ENCODE measurements around the gene RNPEPL1.
A peak's percentile ranks its signal among the peaks of the same experiment; 100 is the strongest.

The RNPEPL1 gene

DNA sequence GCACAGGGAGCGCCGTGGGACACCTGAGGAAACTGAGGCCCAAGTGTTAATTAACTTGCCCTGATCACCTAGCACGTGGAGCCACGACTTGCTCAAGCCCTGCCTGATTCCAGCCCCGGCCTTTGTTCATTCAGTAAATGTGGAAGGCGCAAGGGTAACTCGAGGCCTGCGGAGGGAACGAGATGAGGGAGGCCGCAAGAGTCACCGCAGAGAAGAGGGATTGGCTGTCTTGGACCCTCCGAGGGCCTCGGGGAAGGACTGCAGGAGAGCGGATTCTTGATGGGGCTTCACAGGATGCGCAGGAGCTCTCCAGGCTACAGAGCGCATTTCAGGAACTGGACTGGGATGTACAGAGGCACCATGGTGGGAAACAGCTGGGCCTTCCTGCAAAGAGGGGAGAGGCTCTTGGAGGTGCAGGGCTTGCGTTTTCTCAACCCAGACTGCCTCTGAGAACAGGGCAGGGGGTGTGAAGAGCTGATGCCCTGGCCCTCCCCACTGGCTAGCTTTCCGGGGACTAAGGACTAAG, 10.0 kb upstream of the RNPEPL1 start:
- H3K9me3 ChIP-seq (ENCODE audit: insufficient read depth, low read depth, low read length) = no peaks in the 10 kb centered on the region
- H3K4me3 ChIP-seq (ENCODE audit: low read depth, low read length) = no peak overlapping the region
- no peak overlapping the region for H2BK120ac ChIP-seq (ENCODE audit: insufficient read depth, low read length, poor library complexity)
- H2BK12ac ChIP-seq (ENCODE audit: low read length) = no peak overlapping the region
- H3K36me3 ChIP-seq (ENCODE audit: control insufficient read depth in 1 of 2, insufficient read depth in 2 of 2, low read length in 2 of 2) = peaks cover 3 to 5% of the 10 kb centered on the region in 2 experiments
- H4K8ac ChIP-seq (ENCODE audit: low read depth, low read length) = no peak overlapping the region
- no peak overlapping the region for H4K12ac ChIP-seq (ENCODE audit: low read depth, low read length)
- H3K18ac ChIP-seq (ENCODE audit: low read length) = no peak overlapping the region
- DNase-seq = no peak
- no peak overlapping the region for H3K14ac ChIP-seq (ENCODE audit: low read length)
- no peak overlapping the region for H3K23ac ChIP-seq (ENCODE audit: low read length)
- peaks cover 5% of the 10 kb centered on the region for H3K79me2 ChIP-seq (ENCODE audit: control insufficient read depth, insufficient read depth, low read length, poor library complexity)
- H3K9ac ChIP-seq (ENCODE audit: low read length) = no peak overlapping the region
- no peak overlapping the region for H2BK5ac ChIP-seq (ENCODE audit: low read depth, low read length, poor library complexity)
- H2AK5ac ChIP-seq (ENCODE audit: low read length) = no peak overlapping the region
- H3K79me1 ChIP-seq (ENCODE audit: low read length) = peaks cover 9% of the 10 kb centered on the region
- H3K4ac ChIP-seq (ENCODE audit: low read depth, low read length) = no peak overlapping the region
- no peaks in the 10 kb centered on the region for H3K27me3 ChIP-seq (ENCODE audit: insufficient read depth, low read length)
- no peak overlapping the region for H3K27ac ChIP-seq (ENCODE audit: low read depth, low read length)
- no peak overlapping the region for H4K91ac ChIP-seq (ENCODE audit: low read depth, low read length)
- H2AFZ ChIP-seq (ENCODE audit: insufficient read depth, low read length, poor library complexity) = no peak overlapping the region
- peaks cover 0 to 11% of the 10 kb centered on the region in 2 experiments for H3K4me1 ChIP-seq (ENCODE audit: control insufficient read depth in 1 of 2, insufficient read depth in 2 of 2, low read length in 2 of 2)
- no CpG with 5 or more reads among the region's 18 CpGs for WGBS (ENCODE audit: extremely low coverage, insufficient coverage, insufficient read length)
- H3K4me2 ChIP-seq (ENCODE audit: low read length) = peak overlapping the region; percentile 67

GRCh38 chr2:240559286-240559685, 9.0 kb upstream of the RNPEPL1 start:
- DNase-seq = no peak
- H2AK5ac ChIP-seq (ENCODE audit: low read length) = no peak overlapping the region

DNA sequence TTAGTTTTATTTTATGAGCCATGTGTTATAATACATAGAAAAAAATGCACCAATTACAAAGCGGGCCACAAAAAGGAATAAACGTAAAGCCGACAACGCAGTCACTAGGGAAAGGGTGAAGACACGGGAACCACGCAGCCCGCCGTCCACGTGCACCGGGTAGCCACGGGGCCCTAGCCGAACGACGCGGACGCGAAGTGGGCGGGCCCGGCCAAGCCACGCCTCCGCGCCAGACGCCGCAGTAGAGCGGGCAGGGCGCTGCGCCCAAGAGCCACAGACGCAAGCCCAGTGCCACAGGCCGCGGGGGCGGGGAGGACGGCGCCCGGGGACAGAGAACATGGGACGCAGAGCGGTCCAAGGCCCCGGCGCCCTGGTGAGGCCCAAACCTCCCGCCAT, 8.2 kb upstream of the RNPEPL1 start, which contains the start of gene DUSP28:
Gene DUSP28 (plus strand): TSS at position 274 of the 396 bp plus-strand sequence. CDS start 328 bp downstream, outside the sequence.
- Histone ChIP-seq H3K36me3 (ENCODE audit: control insufficient read depth in 1 of 2, insufficient read depth in 2 of 2, low read length in 2 of 2) (no peaks in the 10 kb centered on the region), H3K4me3 (ENCODE audit: low read depth, low read length) (peak within 1 kb of the TSS; percentile 91), H4K91ac (ENCODE audit: low read depth, low read length) (peak within 1 kb of the TSS; percentile 87), H3K27ac (ENCODE audit: low read depth, low read length) (peak within 1 kb of the TSS; percentile 83), H3K18ac (ENCODE audit: low read length) (peak within 1 kb of the TSS; percentile 76), H3K9ac (ENCODE audit: low read length) (peak within 1 kb of the TSS; percentile 84), H3K23ac (ENCODE audit: low read length) (no peak within 1 kb of the TSS), H2BK120ac (ENCODE audit: insufficient read depth, low read length, poor library complexity) (peak within 1 kb of the TSS; percentile 76), H3K4ac (ENCODE audit: low read depth, low read length) (peak within 1 kb of the TSS; percentile 72), H3K4me2 (ENCODE audit: low read length) (peak within 1 kb of the TSS; percentile 84), H3K79me2 (ENCODE audit: control insufficient read depth, insufficient read depth, low read length, poor library complexity) (peaks cover 5% of the 10 kb centered on the region), H2AFZ (ENCODE audit: insufficient read depth, low read length, poor library complexity) (peak within 1 kb of the TSS; percentile 61), H3K79me1 (ENCODE audit: low read length) (peaks cover 9% of the 10 kb centered on the region), H4K8ac (ENCODE audit: low read depth, low read length) (peak within 1 kb of the TSS; percentile 90), H3K9me3 (ENCODE audit: insufficient read depth, low read depth, low read length) (no peaks in the 10 kb centered on the region), H3K4me1 (ENCODE audit: control insufficient read depth in 1 of 2, insufficient read depth in 2 of 2, low read length in 2 of 2) (peaks cover 0 to 11% of the 10 kb centered on the region in 2 experiments), H3K27me3 (ENCODE audit: insufficient read depth, low read length) (no peaks in the 10 kb centered on the region), H4K12ac (ENCODE audit: low read depth, low read length) (peak within 1 kb of the TSS; percentile 83), H3K14ac (ENCODE audit: low read length) (peak within 1 kb of the TSS; percentile 74), H2BK12ac (ENCODE audit: low read length) (no peak within 1 kb of the TSS), H2BK5ac (ENCODE audit: low read depth, low read length, poor library complexity) (peak within 1 kb of the TSS; percentile 58), H2AK5ac (ENCODE audit: low read length) (no peak within 1 kb of the TSS)
- peak; percentile 91 to 92 for DNase-seq
- WGBS (ENCODE audit: extremely low coverage, insufficient coverage, insufficient read length) = no CpG with 5 or more reads among the region's 39 CpGs

More at GRCh38 chr2:240559286-240559685, 9.0 kb upstream of the RNPEPL1 start:
- H2BK120ac ChIP-seq (ENCODE audit: insufficient read depth, low read length, poor library complexity) = no peak overlapping the region
- H4K8ac ChIP-seq (ENCODE audit: low read depth, low read length) = no peak overlapping the region
- H2BK5ac ChIP-seq (ENCODE audit: low read depth, low read length, poor library complexity) = no peak overlapping the region
- no CpG with 5 or more reads among the region's 3 CpGs for WGBS (ENCODE audit: extremely low coverage, insufficient coverage, insufficient read length)
- no peaks in the 10 kb centered on the region for H3K9me3 ChIP-seq (ENCODE audit: insufficient read depth, low read depth, low read length)
- H3K23ac ChIP-seq (ENCODE audit: low read length) = no peak overlapping the region
- H3K9ac ChIP-seq (ENCODE audit: low read length) = no peak overlapping the region
- H3K4me1 ChIP-seq (ENCODE audit: control insufficient read depth in 1 of 2, insufficient read depth in 2 of 2, low read length in 2 of 2) = peaks cover 0 to 11% of the 10 kb centered on the region in 2 experiments
- H3K14ac ChIP-seq (ENCODE audit: low read length) = no peak overlapping the region
- no peak overlapping the region for H3K4me2 ChIP-seq (ENCODE audit: low read length)
- no peak overlapping the region for H3K4me3 ChIP-seq (ENCODE audit: low read depth, low read length)
- no peaks in the 10 kb centered on the region for H3K36me3 ChIP-seq (ENCODE audit: control insufficient read depth in 1 of 2, insufficient read depth in 2 of 2, low read length in 2 of 2)
- H3K18ac ChIP-seq (ENCODE audit: low read length) = no peak overlapping the region
- H4K91ac ChIP-seq (ENCODE audit: low read depth, low read length) = no peak overlapping the region
- H3K4ac ChIP-seq (ENCODE audit: low read depth, low read length) = no peak overlapping the region
- H3K79me2 ChIP-seq (ENCODE audit: control insufficient read depth, insufficient read depth, low read length, poor library complexity) = peaks cover 5% of the 10 kb centered on the region
- H3K27ac ChIP-seq (ENCODE audit: low read depth, low read length) = no peak overlapping the region
- no peak overlapping the region for H2AFZ ChIP-seq (ENCODE audit: insufficient read depth, low read length, poor library complexity)
- no peak overlapping the region for H2BK12ac ChIP-seq (ENCODE audit: low read length)
- H4K12ac ChIP-seq (ENCODE audit: low read depth, low read length) = no peak overlapping the region
- H3K79me1 ChIP-seq (ENCODE audit: low read length) = peaks cover 9% of the 10 kb centered on the region
- no peaks in the 10 kb centered on the region for H3K27me3 ChIP-seq (ENCODE audit: insufficient read depth, low read length)

DNA sequence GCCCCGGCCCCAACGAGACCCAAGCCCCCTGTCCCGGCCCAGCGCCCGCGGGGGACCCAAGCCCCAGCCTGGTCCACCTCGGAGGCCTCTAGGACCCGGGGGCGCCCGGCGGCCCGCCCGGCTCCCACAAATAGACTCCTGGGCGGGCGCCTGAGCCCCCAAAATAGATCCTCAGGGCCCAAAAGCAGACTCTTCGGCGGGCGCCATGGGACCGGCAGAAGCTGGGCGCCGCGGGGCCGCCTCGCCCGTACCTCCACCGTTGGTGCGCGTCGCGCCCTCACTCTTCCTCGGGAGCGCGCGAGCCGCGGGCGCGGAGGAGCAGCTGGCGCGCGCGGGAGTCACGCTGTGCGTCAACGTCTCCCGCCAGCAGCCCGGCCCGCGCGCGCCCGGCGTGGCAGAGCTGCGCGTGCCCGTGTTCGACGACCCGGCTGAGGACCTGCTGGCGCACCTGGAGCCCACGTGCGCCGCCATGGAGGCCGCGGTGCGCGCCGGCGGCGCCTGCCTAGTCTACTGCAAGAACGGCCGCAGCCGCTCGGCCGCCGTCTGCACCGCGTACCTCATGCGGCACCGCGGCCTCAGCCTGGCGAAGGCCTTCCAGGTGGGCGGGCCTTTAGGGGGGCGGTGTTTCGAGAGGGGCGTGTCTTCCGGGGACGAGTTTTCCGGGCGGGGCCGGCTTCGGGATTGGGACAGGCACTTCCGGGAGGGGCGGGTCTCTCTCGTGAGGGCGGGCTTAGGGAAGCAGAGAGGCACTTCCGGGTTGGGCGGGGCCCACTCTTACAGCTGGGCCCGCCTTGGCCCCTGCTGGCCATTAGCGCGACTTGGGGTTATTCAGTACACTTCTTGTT, 7.6 kb upstream of the RNPEPL1 start:
- Histone ChIP-seq H3K4me3 (ENCODE audit: low read depth, low read length) (peak overlapping the region; percentile 91), H3K27ac (ENCODE audit: low read depth, low read length) (peak overlapping the region; percentile 83), H2AFZ (ENCODE audit: insufficient read depth, low read length, poor library complexity) (peak overlapping the region; percentile 53), H2BK5ac (ENCODE audit: low read depth, low read length, poor library complexity) (peak overlapping the region; percentile 37), H4K8ac (ENCODE audit: low read depth, low read length) (peak overlapping the region; percentile 89), H2BK120ac (ENCODE audit: insufficient read depth, low read length, poor library complexity) (peak overlapping the region; percentile 76), H3K79me2 (ENCODE audit: control insufficient read depth, insufficient read depth, low read length, poor library complexity) (peaks cover 5% of the 10 kb centered on the region), H2AK5ac (ENCODE audit: low read length) (no peak overlapping the region), H3K23ac (ENCODE audit: low read length) (no peak overlapping the region), H3K9me3 (ENCODE audit: insufficient read depth, low read depth, low read length) (no peaks in the 10 kb centered on the region), H2BK12ac (ENCODE audit: low read length) (no peak overlapping the region), H3K27me3 (ENCODE audit: insufficient read depth, low read length) (no peaks in the 10 kb centered on the region), H3K79me1 (ENCODE audit: low read length) (peaks cover 9% of the 10 kb centered on the region), H3K4ac (ENCODE audit: low read depth, low read length) (peak overlapping the region; percentile 72), H3K4me1 (ENCODE audit: control insufficient read depth in 1 of 2, insufficient read depth in 2 of 2, low read length in 2 of 2) (peaks cover 2 to 14% of the 10 kb centered on the region in 2 experiments), H3K36me3 (ENCODE audit: control insufficient read depth in 1 of 2, insufficient read depth in 2 of 2, low read length in 2 of 2) (no peaks in the 10 kb centered on the region), H3K4me2 (ENCODE audit: low read length) (peak overlapping the region; percentile 84), H3K14ac (ENCODE audit: low read length) (peak overlapping the region; percentile 32), H4K12ac (ENCODE audit: low read depth, low read length) (peak overlapping the region; percentile 83), H3K18ac (ENCODE audit: low read length) (peak overlapping the region; percentile 31), H3K9ac (ENCODE audit: low read length) (peak overlapping the region; percentile 84), H4K91ac (ENCODE audit: low read depth, low read length) (peak overlapping the region; percentile 87)
- no CpG with 5 or more reads among the region's 101 CpGs for WGBS (ENCODE audit: extremely low coverage, insufficient coverage, insufficient read length)
- peak; percentile 98 for DNase-seq
